Loucy (cell line): Measurements from ENCODE around the gene SIGLEC12.
A peak's percentile ranks its signal among the peaks of the same experiment; 100 is the strongest.

ENCODE experiments used
- H2AFZ ChIP-seq: fragments of 200-600 bp; sonication (generic); 2 replicates; pipeline ENCODE4 v1.6.0; 2016; ENCODE audit warnings: antibody characterized with exemption, mild to moderate bottlenecking, low read length, moderate library complexity
- H3F3A ChIP-seq: fragments of 200-600 bp; 2 replicates; pipeline ENCODE4 v1.6.0; 2016; ENCODE audit warnings: antibody characterized with exemption, low read depth, mild to moderate bottlenecking
- H3K27me3 ChIP-seq: fragments of 200-600 bp; sonication (generic); 2 replicates; pipeline ENCODE4 v1.6.1; 2014; ENCODE audit warnings: low read length, mild to moderate bottlenecking; ENCODE audit not compliant: insufficient read depth, poor library complexity, severe bottlenecking
- H3K36me3 ChIP-seq: fragments of 200-600 bp; sonication (generic); 2 replicates; pipeline ENCODE4 v1.6.1; 2016; ENCODE audit warnings: low read length; ENCODE audit not compliant: insufficient read depth
- H3K4me1 ChIP-seq: fragments of 200-600 bp; sonication (generic); 2 replicates; pipeline ENCODE4 v1.5.1; 2014; ENCODE audit warnings: low read length, mild to moderate bottlenecking; ENCODE audit not compliant: insufficient read depth, poor library complexity, severe bottlenecking
- H3K4me2 ChIP-seq: fragments of 200-600 bp; sonication (generic); 2 replicates; pipeline ENCODE4 v1.6.0; 2014; ENCODE audit warnings: antibody characterized with exemption, low read length, low read depth, mild to moderate bottlenecking; ENCODE audit not compliant: poor library complexity, severe bottlenecking
- H3K4me3 ChIP-seq: fragments of 200-600 bp; sonication (generic); 2 replicates; pipeline ENCODE4 v1.5.1; 2014; ENCODE audit warnings: low read length, mild to moderate bottlenecking, mixed read lengths; ENCODE audit not compliant: poor library complexity, severe bottlenecking
- H3K79me2 ChIP-seq: fragments of 200-600 bp; sonication (generic); 2 replicates; pipeline ENCODE4 v1.6.1; 2014; ENCODE audit warnings: low read length; ENCODE audit not compliant: insufficient read depth
- H3K9ac ChIP-seq: fragments of 200-600 bp; sonication (generic); 2 replicates; pipeline ENCODE4 v1.6.0; 2014; ENCODE audit warnings: mild to moderate bottlenecking, low read depth, low read length, moderate library complexity; ENCODE audit not compliant: poor library complexity, severe bottlenecking
- H3K9me2 ChIP-seq: fragments of 200-600 bp; sonication (generic); replicated peaks from 2 replicates; pipeline ENCODE4 v1.6.1; 2016; ENCODE audit warnings: low read depth, low read length, mixed read lengths
- H3K9me3 ChIP-seq: fragments of 200-600 bp; sonication (generic); 2 replicates; pipeline ENCODE4 v1.6.1; 2014; ENCODE audit warnings: mild to moderate bottlenecking, antibody characterized with exemption, low read length, low read depth; ENCODE audit not compliant: insufficient read depth
- H4K20me1 ChIP-seq: fragments of 200-600 bp; sonication (generic); 2 replicates; pipeline ENCODE4 v1.6.0; 2014; ENCODE audit warnings: antibody characterized with exemption, low read length, mild to moderate bottlenecking; ENCODE audit not compliant: insufficient read depth, poor library complexity, severe bottlenecking
- CTCF ChIP-seq: fragments of 200-600 bp; sonication (generic); conservative IDR thresholded peaks from 2 replicates; pipeline ENCODE4 v1.5.1; 2014; ENCODE audit warnings: mild to moderate bottlenecking, antibody characterized with exemption, low read length
- EZH2phosphoT487 ChIP-seq: fragments of 200-600 bp; IDR thresholded peaks from 2 replicates; pipeline ENCODE4 v1.6.1; 2018; ENCODE audit warnings: antibody characterized with exemption, mild to moderate bottlenecking, moderate library complexity, borderline replicate concordance

SIGLEC12 gene

GRCh38 chr19:51535535-51535934 is 33.9 kb upstream of the SIGLEC12 start:
- Histone ChIP-seq H3K4me2 (no peak overlapping the region), H3K79me2 (no peaks in the 10 kb centered on the region), H3K9me2 (no peaks in the 10 kb centered on the region), H3K4me1 (peaks cover 13% of the 10 kb centered on the region), H3K9ac (no peak overlapping the region), H3K36me3 (no peaks in the 10 kb centered on the region), H2AFZ (no peak overlapping the region), H3K4me3 (no peak overlapping the region), H3K27me3 (no peaks in the 10 kb centered on the region), H3K9me3 (no peaks in the 10 kb centered on the region), H4K20me1 (no peaks in the 10 kb centered on the region), H3F3A (no peaks in the 10 kb centered on the region)
- no peak for TF ChIP-seq CTCF
- TF ChIP-seq EZH2phosphoT487, result no peak

- Histone ChIP-seq H3K9me2 (no peaks in the 10 kb centered on the region), H3K36me3 (no peaks in the 10 kb centered on the region), H4K20me1 (no peaks in the 10 kb centered on the region), H3K4me2 (peak within 1 kb of the TSS; percentile 65), H3K9ac (peak within 1 kb of the TSS; percentile 30), H2AFZ (peak within 1 kb of the TSS; percentile 43; the same call in 1 of the 2 replicates), H3K4me3 (peak within 1 kb of the TSS; percentile 51), H3F3A (no peaks in the 10 kb centered on the region), H3K27me3 (no peaks in the 10 kb centered on the region), H3K9me3 (no peaks in the 10 kb centered on the region), H3K79me2 (no peaks in the 10 kb centered on the region), H3K4me1 (peaks cover 13% of the 10 kb centered on the region)
- TF ChIP-seq EZH2phosphoT487 (no peak), CTCF (no peak)
These were observed 30.0 kb upstream of the SIGLEC12 start, which contains the start of gene SIGLEC6 for GRCh38 chr19:51531349-51532315. TSS of gene SIGLEC6 (minus strand) at chr19:51531670. CDS start at chr19:51531648, 22 bp downstream.

- Histone ChIP-seq H2AFZ (no peak overlapping the region), H3K4me3 (no peak overlapping the region), H3K9me2 (no peaks in the 10 kb centered on the region), H3K9me3 (no peaks in the 10 kb centered on the region), H3K4me2 (no peak overlapping the region), H3K4me1 (peaks cover 13% of the 10 kb centered on the region), H3F3A (no peaks in the 10 kb centered on the region), H4K20me1 (no peaks in the 10 kb centered on the region), H3K79me2 (no peaks in the 10 kb centered on the region), H3K9ac (no peak overlapping the region), H3K27me3 (no peaks in the 10 kb centered on the region), H3K36me3 (no peaks in the 10 kb centered on the region)
- TF ChIP-seq CTCF, result no peak
- no peak for TF ChIP-seq EZH2phosphoT487
These were observed 29.0 kb upstream of the SIGLEC12 start for GRCh38 chr19:51530616-51531015.
